ENCODE measurements around the gene CRAMP1. TPM values are rescaled to one million over a fixed set of nuclear protein-coding genes. Genes with fewer than 3 reads are reported as not detected.
A peak's percentile ranks its signal among the peaks of the same experiment; 100 is the strongest.
"Not testable (repeated sequence)": the region's sequence is repeated elsewhere in the genome, so short reads cannot be mapped to it uniquely, and the experiment has no call there.

The CRAMP1 gene
- total and polyA plus RNA-seq, 5 donors = 7.1 to 18.4 (median 13.2) TPM

GRCh38 chr16:1580256-1580655 is 31.9 kb upstream of the CRAMP1 start:
- 80% methylated on average over 12 of the region's 12 CpGs for WGBS
- H3K9me3 ChIP-seq (ENCODE audit: control insufficient read depth, low read length) = no peaks in the 10 kb centered on the region
- ATAC-seq = no peak

GRCh38 chr16:1580956-1581355 is 31.2 kb upstream of the CRAMP1 start:
- ATAC-seq (no peak), DNase-seq (peak in 1 of 3 donors; percentile 10)
- Histone ChIP-seq H3K9me3 (ENCODE audit: control insufficient read depth, low read length) (no peaks in the 10 kb centered on the region), H3K27ac (ENCODE audit: low read length) (no peak overlapping the region), H3K4me1 (ENCODE audit: control insufficient read depth, insufficient read depth, low read length) (no peaks in the 10 kb centered on the region), H3K27me3 (ENCODE audit: control insufficient read depth, insufficient read depth) (no peaks in the 10 kb centered on the region), H3K4me3 (ENCODE audit: low read length) (no peak overlapping the region)
- 97% methylated on average over 6 of the region's 6 CpGs for WGBS
- intact Hi-C loops (cut with DNase I) = no loop called here

More at GRCh38 chr16:1580256-1580655, 31.9 kb upstream of the CRAMP1 start:
- intact Hi-C loops (cut with DNase I) = no loop called here
- H3K4me3 ChIP-seq (ENCODE audit: low read length) = no peak overlapping the region
- no peaks in the 10 kb centered on the region for H3K27me3 ChIP-seq (ENCODE audit: control insufficient read depth, insufficient read depth)
- DNase-seq = peak in 1 of 3 donors; percentile 5
- H3K4me1 ChIP-seq (ENCODE audit: control insufficient read depth, insufficient read depth, low read length) = no peaks in the 10 kb centered on the region
- H3K27ac ChIP-seq (ENCODE audit: low read length) = no peak overlapping the region

- intact Hi-C loops (cut with DNase I) = no loop called here
- Histone ChIP-seq H3K4me3 (ENCODE audit: low read length) (no peak overlapping the region), H3K27me3 (ENCODE audit: control insufficient read depth, insufficient read depth) (no peaks in the 10 kb centered on the region), H3K27ac (ENCODE audit: low read length) (no peak overlapping the region), H3K4me1 (ENCODE audit: control insufficient read depth, insufficient read depth, low read length) (no peaks in the 10 kb centered on the region), H3K9me3 (ENCODE audit: control insufficient read depth, low read length) (no peaks in the 10 kb centered on the region)
- peak in 1 of 3 donors; percentile 16 for DNase-seq
- no peak for ATAC-seq
- 86% methylated on average over 9 of the region's 9 CpGs for WGBS
These were observed 30.4 kb upstream of the CRAMP1 start for GRCh38 chr16:1581804-1582203.

GRCh38 chr16:1583180-1583579 is 29.0 kb upstream of the CRAMP1 start:
- Histone ChIP-seq H3K27ac (ENCODE audit: low read length) (no peak overlapping the region), H3K4me1 (ENCODE audit: control insufficient read depth, insufficient read depth, low read length) (no peaks in the 10 kb centered on the region), H3K4me3 (ENCODE audit: low read length) (no peak overlapping the region), H3K27me3 (ENCODE audit: control insufficient read depth, insufficient read depth) (no peaks in the 10 kb centered on the region), H3K9me3 (ENCODE audit: control insufficient read depth, low read length) (no peaks in the 10 kb centered on the region)
- intact Hi-C loops (cut with DNase I) = no loop called here
- DNase-seq = no peak
- WGBS = 83% methylated on average over 15 of the region's 15 CpGs
- peak in 1 of 2 donors; percentile 12 for ATAC-seq

- Histone ChIP-seq H3K27ac (ENCODE audit: low read length) (no peak overlapping the region), H3K4me3 (ENCODE audit: low read length) (no peak overlapping the region), H3K9me3 (ENCODE audit: control insufficient read depth, low read length) (no peaks in the 10 kb centered on the region), H3K27me3 (ENCODE audit: control insufficient read depth, insufficient read depth) (no peaks in the 10 kb centered on the region), H3K4me1 (ENCODE audit: control insufficient read depth, insufficient read depth, low read length) (no peaks in the 10 kb centered on the region)
- DNase-seq (no peak), ATAC-seq (no peak)
- WGBS = 81% methylated on average over 8 of the region's 8 CpGs
- intact Hi-C loops (cut with DNase I) = no loop called here
These were observed 27.2 kb upstream of the CRAMP1 start for GRCh38 chr16:1584926-1585484.

- H3K27me3 ChIP-seq (ENCODE audit: control insufficient read depth, insufficient read depth) = no peaks in the 10 kb centered on the region
- 89% methylated on average over 6 of the region's 6 CpGs for WGBS
- intact Hi-C loops (cut with DNase I) = no loop called here
- DNase-seq (no peak), ATAC-seq (no peak)
- H3K4me3 ChIP-seq (ENCODE audit: low read length) = no peak overlapping the region
- no peaks in the 10 kb centered on the region for H3K4me1 ChIP-seq (ENCODE audit: control insufficient read depth, insufficient read depth, low read length)
- no peaks in the 10 kb centered on the region for H3K9me3 ChIP-seq (ENCODE audit: control insufficient read depth, low read length)
- H3K27ac ChIP-seq (ENCODE audit: low read length) = no peak overlapping the region
These were observed 21.8 kb upstream of the CRAMP1 start for GRCh38 chr16:1590366-1590765.

DNA sequence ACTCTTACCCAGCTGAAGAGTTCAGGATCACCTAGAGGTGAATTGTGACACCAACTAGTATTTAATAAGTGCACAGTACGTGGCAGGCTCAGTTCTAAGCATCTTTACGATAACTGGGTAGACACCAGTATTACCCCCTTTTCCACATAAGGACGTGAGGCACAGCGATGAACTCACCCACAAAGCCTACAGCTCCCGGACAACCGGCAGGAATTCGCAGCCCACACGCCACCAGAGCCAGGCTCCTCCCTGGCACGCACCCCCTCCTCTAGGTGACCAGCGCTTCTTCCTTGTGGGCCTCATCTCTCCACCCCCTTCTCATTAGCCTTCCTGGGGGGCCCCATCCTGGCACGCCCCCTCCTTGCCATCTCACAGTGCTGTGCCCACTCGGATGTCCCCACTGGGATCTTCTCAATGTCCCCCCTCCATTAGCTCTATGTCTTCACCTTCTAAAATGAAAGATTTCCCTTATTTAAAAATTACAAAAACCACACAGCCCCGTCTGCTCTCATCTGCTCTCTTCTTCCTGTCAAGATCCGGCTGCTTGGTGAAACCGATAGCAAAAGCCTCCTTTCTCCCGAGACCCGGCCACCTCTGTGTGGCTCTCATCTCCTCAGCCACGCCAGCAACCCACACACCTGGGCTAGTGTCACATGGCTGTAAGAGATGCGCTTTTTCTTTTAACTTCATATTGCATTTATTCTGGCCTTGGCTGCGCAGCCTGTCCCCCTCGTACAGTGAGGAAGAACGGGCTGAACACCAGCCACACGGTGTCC is 21.0 kb upstream of the CRAMP1 start:
- Histone ChIP-seq H3K27me3 (ENCODE audit: control insufficient read depth, insufficient read depth) (no peaks in the 10 kb centered on the region), H3K4me3 (ENCODE audit: low read length) (no peak overlapping the region), H3K9me3 (ENCODE audit: control insufficient read depth, low read length) (no peaks in the 10 kb centered on the region), H3K4me1 (ENCODE audit: control insufficient read depth, insufficient read depth, low read length) (no peaks in the 10 kb centered on the region), H3K27ac (ENCODE audit: low read length) (no peak overlapping the region)
- intact Hi-C loops (cut with DNase I) = no loop called here
- ATAC-seq (no peak), DNase-seq (no peak)
- WGBS = 93% methylated on average over 23 of the region's 23 CpGs

- ATAC-seq (no peak), DNase-seq (no peak)
- no peaks in the 10 kb centered on the region for H3K4me1 ChIP-seq (ENCODE audit: control insufficient read depth, insufficient read depth, low read length)
- no peak overlapping the region for H3K27ac ChIP-seq (ENCODE audit: low read length)
- H3K4me3 ChIP-seq (ENCODE audit: low read length) = no peak overlapping the region
- 90% methylated on average over 16 of the region's 16 CpGs for WGBS
- H3K9me3 ChIP-seq (ENCODE audit: control insufficient read depth, low read length) = no peaks in the 10 kb centered on the region
- intact Hi-C loops (cut with DNase I) = no loop called here
- H3K27me3 ChIP-seq (ENCODE audit: control insufficient read depth, insufficient read depth) = no peaks in the 10 kb centered on the region
These were observed 19.7 kb upstream of the CRAMP1 start for GRCh38 chr16:1592446-1592845.

DNA sequence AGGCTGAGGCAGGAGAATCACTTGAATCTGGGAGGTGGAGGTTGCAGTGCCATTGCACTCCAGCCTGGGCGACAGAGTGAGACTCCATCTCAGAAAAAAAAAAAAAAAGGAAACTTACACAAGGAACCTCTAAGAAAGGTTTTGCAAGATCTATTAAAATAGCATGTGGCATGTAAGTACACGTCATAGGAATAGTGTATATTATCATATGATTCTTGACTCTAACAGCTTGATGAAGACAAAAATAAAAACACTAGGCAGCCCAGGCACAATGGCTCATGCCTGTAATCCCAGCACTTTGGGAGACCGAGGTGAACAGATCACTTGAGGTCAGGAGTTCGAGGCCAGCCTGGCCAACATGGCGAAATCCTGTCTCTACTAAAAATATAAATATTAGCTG is 16.6 kb upstream of the CRAMP1 start:
- ATAC-seq; intact Hi-C loops (cut with DNase I); H3K27me3 ChIP-seq (ENCODE audit: control insufficient read depth, insufficient read depth); H3K9me3 ChIP-seq (ENCODE audit: control insufficient read depth, low read length); H3K4me1 ChIP-seq (ENCODE audit: control insufficient read depth, insufficient read depth, low read length); DNase-seq; H3K27ac ChIP-seq (ENCODE audit: low read length); H3K4me3 ChIP-seq (ENCODE audit: low read length): not testable (repeated sequence)
- WGBS = 86% methylated on average over 5 of the region's 5 CpGs

DNA sequence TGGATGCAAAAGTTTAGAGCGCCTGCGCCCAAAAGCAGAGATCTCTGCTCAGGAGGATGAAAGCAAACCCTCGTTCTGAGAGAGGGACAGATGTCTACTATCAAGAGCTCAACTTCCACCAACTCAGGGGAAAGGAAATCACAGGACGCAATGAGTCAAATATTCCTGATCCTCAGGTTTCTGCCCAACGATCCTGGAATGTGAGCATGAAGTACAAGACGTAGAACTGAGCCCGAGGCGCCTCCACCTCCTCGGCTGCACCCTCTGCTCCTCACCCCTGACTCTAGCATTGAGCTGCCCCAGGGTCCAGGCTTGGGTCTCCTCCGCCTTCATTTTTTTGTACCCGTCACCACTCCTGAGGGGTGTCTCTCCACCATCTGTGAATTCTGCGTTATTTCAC is 15.6 kb upstream of the CRAMP1 start:
- ATAC-seq (no peak), DNase-seq (no peak)
- Histone ChIP-seq H3K27ac (ENCODE audit: low read length) (no peak overlapping the region), H3K4me3 (ENCODE audit: low read length) (no peak overlapping the region), H3K27me3 (ENCODE audit: control insufficient read depth, insufficient read depth) (no peaks in the 10 kb centered on the region), H3K9me3 (ENCODE audit: control insufficient read depth, low read length) (no peaks in the 10 kb centered on the region), H3K4me1 (ENCODE audit: control insufficient read depth, insufficient read depth, low read length) (no peaks in the 10 kb centered on the region)
- 90% methylated on average over 12 of the region's 12 CpGs for WGBS
- intact Hi-C loops (cut with DNase I) = no loop called here

DNA sequence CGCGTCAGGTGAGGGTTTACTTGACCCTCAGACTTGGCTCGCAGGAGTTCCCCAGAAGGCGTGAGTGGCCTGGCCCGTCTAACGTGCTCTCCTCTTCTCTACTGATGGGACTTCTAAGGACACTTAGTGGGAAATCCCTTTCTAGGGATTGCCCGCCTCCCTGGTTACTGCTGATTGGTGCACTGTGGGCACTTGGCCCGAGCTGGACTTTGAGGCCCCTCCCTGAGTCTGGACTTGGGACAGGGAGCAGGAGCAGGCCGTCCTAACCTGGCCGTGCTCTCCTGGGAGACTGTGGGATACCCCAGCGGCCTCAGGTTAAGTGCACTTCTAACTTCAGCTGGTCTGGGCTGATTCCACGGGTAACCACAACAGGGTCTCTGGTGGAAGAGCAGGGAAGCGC is 15.0 kb upstream of the CRAMP1 start:
- 89% methylated on average over 13 of the region's 13 CpGs for WGBS
- H3K4me3 ChIP-seq (ENCODE audit: low read length) = no peak overlapping the region
- H3K9me3 ChIP-seq (ENCODE audit: control insufficient read depth, low read length) = no peaks in the 10 kb centered on the region
- DNase-seq = no peak
- H3K27ac ChIP-seq (ENCODE audit: low read length) = no peak overlapping the region
- H3K4me1 ChIP-seq (ENCODE audit: control insufficient read depth, insufficient read depth, low read length) = no peaks in the 10 kb centered on the region
- ATAC-seq = no peak
- H3K27me3 ChIP-seq (ENCODE audit: control insufficient read depth, insufficient read depth) = no peaks in the 10 kb centered on the region
- intact Hi-C loops (cut with DNase I) = no loop called here
